ENCODE measurements around the gene ST6GALNAC3. TPM values are rescaled to one million over a fixed set of nuclear protein-coding genes. Genes with fewer than 3 reads are reported as not detected.

Gene ST6GALNAC3
- total and polyA plus RNA-seq, 2 experiments from 2014 or later = 29.4 to 33.3 TPM

- peaks cover 9% of the 10 kb centered on the region for H3K4me1 ChIP-seq (ENCODE audit: insufficient read depth)
- H3K27ac ChIP-seq = no peak overlapping the region
- peaks cover 4% of the 10 kb centered on the region for H3K79me2 ChIP-seq
- H3K9me2 ChIP-seq (replicated peaks; ENCODE audit: insufficient read depth) = no peaks in the 10 kb centered on the region
- no peaks in the 10 kb centered on the region for H3K27me3 ChIP-seq
- DNase-seq (ENCODE audit: low spot score) = no peak
- H3K36me3 ChIP-seq (replicated peaks; ENCODE audit: insufficient read depth, low read depth) = no peaks in the 10 kb centered on the region
- no peaks in the 10 kb centered on the region for H4K20me1 ChIP-seq (ENCODE audit: insufficient read depth, poor library complexity, severe bottlenecking)
- H3K4me2 ChIP-seq = no peak overlapping the region
- 86% methylated on average over 4 of the region's 4 CpGs for WGBS (ENCODE audit: low lambda C conversion rate, missing lambda C conversion rate)
- TF ChIP-seq CTCF (IDR thresholded peaks at IDR 0.05; ENCODE audit: poor library complexity) (no peak), EZH2 (IDR thresholded peaks at IDR 0.05; ENCODE audit: borderline replicate concordance) (no peak), EZH2phosphoT487 (IDR thresholded peaks at IDR 0.05; ENCODE audit: low read depth, severe bottlenecking, unreplicated experiment) (no peak)
- H2AFZ ChIP-seq = no peak overlapping the region
- H3K4me3 ChIP-seq = no peak overlapping the region
- H3K9me3 ChIP-seq (ENCODE audit: low read depth) = no peaks in the 10 kb centered on the region
Observed at GRCh38 chr1:76160225-76160624, 85.7 kb downstream of the ST6GALNAC3 start.

- Histone ChIP-seq H3K36me3 (replicated peaks; ENCODE audit: insufficient read depth, low read depth) (no peaks in the 10 kb centered on the region), H2AFZ (no peak overlapping the region), H3K4me2 (no peak overlapping the region), H3K9me3 (ENCODE audit: low read depth) (no peaks in the 10 kb centered on the region), H4K20me1 (ENCODE audit: insufficient read depth, poor library complexity, severe bottlenecking) (no peaks in the 10 kb centered on the region), H3K9me2 (replicated peaks; ENCODE audit: insufficient read depth) (no peaks in the 10 kb centered on the region), H3K79me2 (peaks cover 14% of the 10 kb centered on the region), H3K27me3 (no peaks in the 10 kb centered on the region), H3K4me3 (no peak overlapping the region), H3K27ac (no peak overlapping the region), H3K4me1 (ENCODE audit: insufficient read depth) (peaks cover 9% of the 10 kb centered on the region)
- no peak for DNase-seq (ENCODE audit: low spot score)
- 86% methylated on average over 2 of the region's 2 CpGs for WGBS (ENCODE audit: low lambda C conversion rate, missing lambda C conversion rate)
- TF ChIP-seq CTCF (IDR thresholded peaks at IDR 0.05; ENCODE audit: poor library complexity) (no peak), EZH2 (IDR thresholded peaks at IDR 0.05; ENCODE audit: borderline replicate concordance) (no peak), EZH2phosphoT487 (IDR thresholded peaks at IDR 0.05; ENCODE audit: low read depth, severe bottlenecking, unreplicated experiment) (no peak)
Observed at GRCh38 chr1:76161451-76161850, 86.9 kb downstream of the ST6GALNAC3 start.

- Histone ChIP-seq H3K9me3 (ENCODE audit: low read depth) (no peaks in the 10 kb centered on the region), H3K27me3 (no peaks in the 10 kb centered on the region), H3K36me3 (replicated peaks; ENCODE audit: insufficient read depth, low read depth) (no peaks in the 10 kb centered on the region), H4K20me1 (ENCODE audit: insufficient read depth, poor library complexity, severe bottlenecking) (no peaks in the 10 kb centered on the region), H3K4me3 (no peak overlapping the region), H2AFZ (no peak overlapping the region), H3K79me2 (peaks cover 21% of the 10 kb centered on the region), H3K4me1 (ENCODE audit: insufficient read depth) (peaks cover 9% of the 10 kb centered on the region), H3K9me2 (replicated peaks; ENCODE audit: insufficient read depth) (no peaks in the 10 kb centered on the region), H3K27ac (no peak overlapping the region), H3K4me2 (no peak overlapping the region)
- WGBS (ENCODE audit: low lambda C conversion rate, missing lambda C conversion rate) = 97% methylated on average over 5 of the region's 5 CpGs
- no peak for DNase-seq (ENCODE audit: low spot score)
- no peak for TF ChIP-seq CTCF (IDR thresholded peaks at IDR 0.05; ENCODE audit: poor library complexity)
- no peak for TF ChIP-seq EZH2phosphoT487 (IDR thresholded peaks at IDR 0.05; ENCODE audit: low read depth, severe bottlenecking, unreplicated experiment)
- no peak for TF ChIP-seq EZH2 (IDR thresholded peaks at IDR 0.05; ENCODE audit: borderline replicate concordance)
Observed at GRCh38 chr1:76162254-76162653, 87.7 kb downstream of the ST6GALNAC3 start.

GRCh38 chr1:76164165-76164564 is 89.6 kb downstream of the ST6GALNAC3 start:
- Histone ChIP-seq H3K27me3 (no peaks in the 10 kb centered on the region), H3K4me2 (no peak overlapping the region), H3K4me3 (no peak overlapping the region), H3K79me2 (peaks cover 31% of the 10 kb centered on the region), H3K4me1 (ENCODE audit: insufficient read depth) (peaks cover 9% of the 10 kb centered on the region), H4K20me1 (ENCODE audit: insufficient read depth, poor library complexity, severe bottlenecking) (no peaks in the 10 kb centered on the region), H3K9me3 (ENCODE audit: low read depth) (no peaks in the 10 kb centered on the region), H3K9me2 (replicated peaks; ENCODE audit: insufficient read depth) (no peaks in the 10 kb centered on the region), H3K36me3 (replicated peaks; ENCODE audit: insufficient read depth, low read depth) (no peaks in the 10 kb centered on the region), H2AFZ (no peak overlapping the region), H3K27ac (no peak overlapping the region)
- TF ChIP-seq EZH2 (IDR thresholded peaks at IDR 0.05; ENCODE audit: borderline replicate concordance) (no peak), CTCF (IDR thresholded peaks at IDR 0.05; ENCODE audit: poor library complexity) (no peak), EZH2phosphoT487 (IDR thresholded peaks at IDR 0.05; ENCODE audit: low read depth, severe bottlenecking, unreplicated experiment) (no peak)
- no peak for DNase-seq (ENCODE audit: low spot score)

All from hepatocyte (in vitro differentiated cells).